Parathyroid adenoma (tissue), 2 donors: ENCODE data around the gene ANKRD28.

Source experiments
- H2AFZ ChIP-seq: fragments of 300-600 bp; sonication (generic); one replicate; pipeline ENCODE4 v1.7.0; 2017; ENCODE audit warnings: antibody characterized with exemption, mild to moderate bottlenecking
- H3K27ac ChIP-seq: fragments of 300-600 bp; sonication (generic); one replicate; pipeline ENCODE4 v1.7.0; 2017
- H3K27me3 ChIP-seq: fragments of 300-600 bp; sonication (generic); one replicate; pipeline ENCODE4 v1.7.0; 2017; ENCODE audit warnings: low read length; ENCODE audit not compliant: control insufficient read depth, insufficient read depth
- H3K36me3 ChIP-seq: fragments of 300-600 bp; sonication (generic); one replicate; pipeline ENCODE4 v1.7.0; 2017; ENCODE audit warnings: low read length; ENCODE audit not compliant: control insufficient read depth, insufficient read depth
- H3K4me1 ChIP-seq: fragments of 300-600 bp; sonication (generic); one replicate; pipeline ENCODE4 v1.7.0; 2017; ENCODE audit warnings: control low read depth
- H3K4me2 ChIP-seq: fragments of 300-600 bp; sonication (generic); one replicate; pipeline ENCODE4 v1.7.0; 2017; ENCODE audit warnings: low read length
- H3K4me3 ChIP-seq: fragments of 300-600 bp; sonication (generic); one replicate; pipeline ENCODE4 v1.7.0; 2017; ENCODE audit warnings: low read depth, low read length
- H3K79me2 ChIP-seq: fragments of 300-600 bp; sonication (generic); one replicate; pipeline ENCODE4 v1.7.0; 2017; ENCODE audit warnings: control low read depth
- H3K9ac ChIP-seq: fragments of 300-600 bp; sonication (generic); one replicate; pipeline ENCODE4 v1.7.0; 2017; ENCODE audit warnings: mild to moderate bottlenecking
- H3K9me3 ChIP-seq: fragments of 300-600 bp; sonication (generic); one replicate; pipeline ENCODE4 v1.7.0; 2017; ENCODE audit warnings: low read length; ENCODE audit not compliant: control insufficient read depth
- CTCF ChIP-seq: fragments of 300-600 bp; sonication (generic); IDR thresholded peaks from one replicate; pipeline ENCODE4 v1.7.0; 2017; ENCODE audit warnings: antibody characterized with exemption, mild to moderate bottlenecking
- donor health status: primary hyperparathyroidism.

Gene ANKRD28

GRCh38 chr3:15711281-15711680 is 86.5 kb downstream of the ANKRD28 start:
- no peaks in the 10 kb centered on the region for H3K79me2 ChIP-seq
- H3K9me3 ChIP-seq: no peaks in the 10 kb centered on the region
- no peaks in the 10 kb centered on the region for H3K27me3 ChIP-seq
- no peaks in the 10 kb centered on the region for H3K4me1 ChIP-seq
- H3K4me3 ChIP-seq: no peak overlapping the region
- no peak overlapping the region for H3K27ac ChIP-seq
- H3K9ac ChIP-seq: no peak overlapping the region
- no peak overlapping the region for H3K4me2 ChIP-seq
- H2AFZ ChIP-seq: no peak overlapping the region
- TF ChIP-seq CTCF: no peak
- no peaks in the 10 kb centered on the region for H3K36me3 ChIP-seq

- no peak for TF ChIP-seq CTCF
- Histone ChIP-seq H3K36me3 (no peaks in the 10 kb centered on the region), H2AFZ (no peak overlapping the region), H3K27ac (no peak overlapping the region), H3K4me2 (no peak overlapping the region), H3K27me3 (no peaks in the 10 kb centered on the region), H3K9me3 (no peaks in the 10 kb centered on the region), H3K4me3 (no peak overlapping the region), H3K79me2 (no peaks in the 10 kb centered on the region), H3K4me1 (no peaks in the 10 kb centered on the region), H3K9ac (no peak overlapping the region)
These were observed 88.7 kb downstream of the ANKRD28 start for GRCh38 chr3:15708882-15709677.

DNA sequence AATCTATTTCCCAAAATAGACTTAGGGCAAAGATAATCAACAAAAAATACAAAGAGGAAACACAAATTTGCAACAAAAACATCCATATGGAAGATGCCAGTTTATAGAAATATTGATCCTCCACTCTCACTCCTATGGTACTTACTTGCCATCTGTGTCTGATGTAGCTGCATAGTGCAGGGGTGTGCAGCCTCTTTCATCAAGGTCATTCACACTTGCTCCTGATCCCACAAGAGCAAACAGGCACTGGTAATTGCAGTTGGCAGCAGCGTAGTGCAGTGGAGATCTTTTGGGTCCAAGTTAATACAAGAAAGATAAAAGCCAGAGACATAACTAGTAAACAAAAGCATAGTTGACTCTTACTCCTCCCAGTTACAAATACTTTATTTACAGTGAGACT is 90.0 kb downstream of the ANKRD28 start:
- Histone ChIP-seq H3K27me3 (no peaks in the 10 kb centered on the region), H3K4me1 (no peaks in the 10 kb centered on the region), H3K27ac (no peak overlapping the region), H3K9ac (no peak overlapping the region), H3K4me3 (no peak overlapping the region), H3K79me2 (no peaks in the 10 kb centered on the region), H3K9me3 (no peaks in the 10 kb centered on the region), H3K4me2 (no peak overlapping the region), H3K36me3 (no peaks in the 10 kb centered on the region), H2AFZ (no peak overlapping the region)
- TF ChIP-seq CTCF: no peak

GRCh38 chr3:15703346-15703745 is 94.4 kb downstream of the ANKRD28 start:
- TF ChIP-seq CTCF: no peak
- H2AFZ ChIP-seq: no peak overlapping the region
- H3K4me2 ChIP-seq: no peak overlapping the region
- H3K4me3 ChIP-seq: no peak overlapping the region
- H3K27ac ChIP-seq: no peak overlapping the region
- H3K79me2 ChIP-seq: no peaks in the 10 kb centered on the region
- no peaks in the 10 kb centered on the region for H3K4me1 ChIP-seq
- no peaks in the 10 kb centered on the region for H3K36me3 ChIP-seq
- H3K9ac ChIP-seq: no peak overlapping the region
- H3K9me3 ChIP-seq: no peaks in the 10 kb centered on the region
- H3K27me3 ChIP-seq: no peaks in the 10 kb centered on the region

- no peaks in the 10 kb centered on the region for H3K36me3 ChIP-seq
- no peak for TF ChIP-seq CTCF
- H3K79me2 ChIP-seq: no peaks in the 10 kb centered on the region
- no peaks in the 10 kb centered on the region for H3K27me3 ChIP-seq
- H3K9ac ChIP-seq: no peak overlapping the region
- peaks cover 3% of the 10 kb centered on the region for H3K4me1 ChIP-seq
- H3K9me3 ChIP-seq: no peaks in the 10 kb centered on the region
- H3K4me3 ChIP-seq: no peak overlapping the region
- no peak overlapping the region for H2AFZ ChIP-seq
- H3K27ac ChIP-seq: no peak overlapping the region
- H3K4me2 ChIP-seq: no peak overlapping the region
These were observed 103.2 kb downstream of the ANKRD28 start for GRCh38 chr3:15694628-15695027.
